ENCODE results near the gene MME. TPM values are rescaled to one million over a fixed set of nuclear protein-coding genes. Genes with fewer than 3 reads are reported as not detected.

The MME gene
- polyA plus RNA-seq, 1 experiment: 208 TPM

DNA sequence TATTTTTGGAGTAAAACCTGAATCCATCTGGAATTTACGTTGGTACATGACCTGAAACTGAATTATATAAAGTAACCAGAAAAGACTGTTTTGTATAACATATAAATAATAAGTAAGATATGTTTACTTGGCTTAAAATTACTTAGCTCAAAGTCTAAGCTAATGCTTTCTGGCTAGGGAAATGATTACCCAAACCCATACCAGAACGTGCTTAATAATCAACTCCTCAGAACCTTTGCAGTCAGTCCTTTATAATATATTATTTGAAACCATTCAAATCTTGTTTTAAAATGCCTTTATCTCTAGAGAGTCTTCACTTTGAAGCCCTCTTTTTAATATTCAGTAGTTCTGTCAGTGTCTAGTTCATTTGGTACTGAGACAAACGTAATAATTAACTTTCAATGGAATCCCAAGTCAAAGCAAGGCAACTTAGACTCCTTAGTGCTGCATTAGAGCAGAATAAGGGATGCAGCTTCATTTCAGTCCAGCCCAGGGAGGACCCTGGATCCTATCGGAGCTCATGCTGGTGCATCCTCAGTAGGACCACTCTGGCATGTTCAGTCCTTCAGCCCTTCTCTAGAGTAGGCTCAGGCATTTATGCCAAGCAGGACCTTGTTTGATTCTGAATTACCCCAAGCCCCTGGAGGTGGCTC, 81.6 kb downstream of the MME start:
- DNase-seq (ENCODE audit: low read depth): no peak
- TF ChIP-seq, protein P1, sequence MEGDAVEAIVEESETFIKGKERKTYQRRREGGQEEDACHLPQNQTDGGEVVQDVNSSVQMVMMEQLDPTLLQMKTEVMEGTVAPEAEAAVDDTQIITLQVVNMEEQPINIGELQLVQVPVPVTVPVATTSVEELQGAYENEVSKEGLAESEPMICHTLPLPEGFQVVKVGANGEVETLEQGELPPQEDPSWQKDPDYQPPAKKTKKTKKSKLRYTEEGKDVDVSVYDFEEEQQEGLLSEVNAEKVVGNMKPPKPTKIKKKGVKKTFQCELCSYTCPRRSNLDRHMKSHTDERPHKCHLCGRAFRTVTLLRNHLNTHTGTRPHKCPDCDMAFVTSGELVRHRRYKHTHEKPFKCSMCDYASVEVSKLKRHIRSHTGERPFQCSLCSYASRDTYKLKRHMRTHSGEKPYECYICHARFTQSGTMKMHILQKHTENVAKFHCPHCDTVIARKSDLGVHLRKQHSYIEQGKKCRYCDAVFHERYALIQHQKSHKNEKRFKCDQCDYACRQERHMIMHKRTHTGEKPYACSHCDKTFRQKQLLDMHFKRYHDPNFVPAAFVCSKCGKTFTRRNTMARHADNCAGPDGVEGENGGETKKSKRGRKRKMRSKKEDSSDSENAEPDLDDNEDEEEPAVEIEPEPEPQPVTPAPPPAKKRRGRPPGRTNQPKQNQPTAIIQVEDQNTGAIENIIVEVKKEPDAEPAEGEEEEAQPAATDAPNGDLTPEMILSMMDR (IDR thresholded peaks at IDR 0.05; ENCODE audit: insufficient read depth, low read depth, low read length): no peak
- POLR2A ChIA-PET: no interaction called here
- Histone ChIP-seq H3K27me3 (ENCODE audit: control insufficient read depth, insufficient read depth, low read length) (no peaks in the 10 kb centered on the region), H3K36me3 (ENCODE audit: control insufficient read depth, insufficient read depth, low read length) (peaks cover 8% of the 10 kb centered on the region), H3K4me3 (ENCODE audit: low read depth, low read length) (no peak overlapping the region)
- CTCF ChIA-PET: no interaction called here

DNA sequence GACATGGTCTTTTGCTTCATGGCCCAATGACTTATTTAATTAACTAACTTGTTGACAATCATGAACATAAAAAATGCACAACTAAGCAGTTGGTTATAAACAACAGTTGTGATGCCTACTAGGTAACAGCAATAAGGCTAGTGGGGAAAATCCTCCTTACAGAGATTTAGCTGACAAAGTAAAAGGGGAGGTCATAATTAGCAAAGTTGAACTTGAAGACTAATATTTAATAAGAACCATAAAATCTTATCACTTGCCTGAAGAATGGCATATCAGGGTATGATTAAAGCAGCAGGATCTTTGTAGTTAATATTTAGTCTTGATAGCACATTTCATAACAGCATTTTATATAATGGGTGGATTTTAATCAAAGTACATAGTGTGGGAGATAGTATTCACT, 84.2 kb downstream of the MME start:
- Histone ChIP-seq H3K27me3 (ENCODE audit: control insufficient read depth, insufficient read depth, low read length) (no peaks in the 10 kb centered on the region), H3K36me3 (ENCODE audit: control insufficient read depth, insufficient read depth, low read length) (peaks cover 14% of the 10 kb centered on the region), H3K4me3 (ENCODE audit: low read depth, low read length) (no peak overlapping the region)
- DNase-seq (ENCODE audit: low read depth): no peak
- POLR2A ChIA-PET: no interaction called here
- TF ChIP-seq, protein P1 (IDR thresholded peaks at IDR 0.05; ENCODE audit: insufficient read depth, low read depth, low read length): no peak
- CTCF ChIA-PET: no interaction called here

DNA sequence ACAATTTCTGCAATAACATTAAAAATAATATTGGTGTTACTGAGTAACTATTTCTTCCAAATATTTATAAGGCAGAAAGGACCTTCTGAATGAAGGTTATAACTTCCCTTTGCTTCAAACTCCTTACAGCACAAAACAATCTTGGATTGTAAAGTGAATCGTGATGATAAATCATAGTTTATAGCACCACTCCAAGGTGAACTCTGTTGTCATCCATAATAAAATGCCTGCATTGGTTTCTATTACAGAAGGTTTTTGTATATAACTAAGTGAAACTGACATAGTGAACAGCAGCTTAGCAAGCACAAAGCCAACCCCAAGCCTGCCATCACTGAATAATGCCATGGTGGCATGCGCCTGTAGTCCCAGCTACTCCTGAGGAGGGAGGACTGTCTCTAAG, 86.3 kb downstream of the MME start:
- Histone ChIP-seq H3K27me3 (ENCODE audit: control insufficient read depth, insufficient read depth, low read length) (no peaks in the 10 kb centered on the region), H3K36me3 (ENCODE audit: control insufficient read depth, insufficient read depth, low read length) (peaks cover 21% of the 10 kb centered on the region), H3K4me3 (ENCODE audit: low read depth, low read length) (no peak overlapping the region)
- TF ChIP-seq, protein P1 (IDR thresholded peaks at IDR 0.05; ENCODE audit: insufficient read depth, low read depth, low read length): no peak
- DNase-seq (ENCODE audit: low read depth): no peak
- POLR2A ChIA-PET: no interaction called here
- CTCF ChIA-PET: no interaction called here

DNA sequence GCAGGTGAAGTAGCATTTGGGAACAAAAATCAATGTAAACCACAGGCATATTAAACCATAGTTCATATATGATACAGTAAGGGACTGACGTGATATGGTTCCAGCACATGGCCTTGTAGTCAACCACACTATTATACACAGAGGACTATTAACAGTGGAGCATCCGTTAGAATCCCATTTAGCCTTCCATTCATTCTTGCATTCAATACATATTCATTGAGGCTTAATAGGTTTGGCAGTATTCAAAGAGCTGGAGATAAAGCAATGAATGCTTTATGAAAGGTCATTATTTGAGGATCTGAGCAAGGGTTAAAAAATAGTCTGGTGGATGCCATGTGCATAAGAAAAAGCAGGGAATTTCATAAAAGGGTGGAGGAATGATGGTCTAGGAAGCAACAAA, 89.1 kb downstream of the MME start:
- H3K36me3 ChIP-seq (ENCODE audit: control insufficient read depth, insufficient read depth, low read length): peaks cover 22% of the 10 kb centered on the region
- CTCF ChIA-PET: no interaction called here
- DNase-seq (ENCODE audit: low read depth): no peak
- no peaks in the 10 kb centered on the region for H3K27me3 ChIP-seq (ENCODE audit: control insufficient read depth, insufficient read depth, low read length)
- TF ChIP-seq, protein P1 (IDR thresholded peaks at IDR 0.05; ENCODE audit: insufficient read depth, low read depth, low read length): no peak
- no peak overlapping the region for H3K4me3 ChIP-seq (ENCODE audit: low read depth, low read length)
- POLR2A ChIA-PET: no interaction called here

DNA sequence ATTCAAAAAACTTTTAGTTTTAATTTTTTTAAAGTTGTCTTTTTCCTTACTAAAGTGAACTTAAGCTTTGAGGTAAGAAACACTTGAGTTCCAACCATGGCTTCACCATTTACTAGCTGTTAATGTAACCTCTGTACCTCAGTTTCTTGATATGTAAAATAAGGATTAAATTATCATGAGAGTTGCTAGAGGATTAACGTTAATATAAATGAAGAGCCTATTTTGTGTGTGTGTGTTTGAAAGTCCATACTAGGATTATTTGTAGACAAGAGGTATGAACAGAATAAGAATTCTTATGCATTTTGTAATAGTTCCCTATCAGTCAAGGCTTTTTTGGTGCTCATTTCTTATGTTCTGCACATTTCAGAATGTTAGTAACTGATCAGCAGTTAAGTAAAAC, 93.7 kb downstream of the MME start:
- CTCF ChIA-PET: interaction anchor here (0.6 to 1.3 kb wide), 2 partner anchors 10 to 18 kb away, joined by 3 read pairs; no protein-coding TSS in a partner anchor

More for the DNA sequence above, 93.7 kb downstream of the MME start:
- Histone ChIP-seq H3K4me3 (ENCODE audit: low read depth, low read length) (no peak overlapping the region), H3K36me3 (ENCODE audit: control insufficient read depth, insufficient read depth, low read length) (peaks cover 16% of the 10 kb centered on the region), H3K27me3 (ENCODE audit: control insufficient read depth, insufficient read depth, low read length) (no peaks in the 10 kb centered on the region)
- POLR2A ChIA-PET: no interaction called here
- TF ChIP-seq, protein P1 (IDR thresholded peaks at IDR 0.05; ENCODE audit: insufficient read depth, low read depth, low read length): no peak
- no peak for DNase-seq (ENCODE audit: low read depth)

All from BJ (cell line).